K562 (cell line): ENCODE measurements around the gene CDCP1. TPM values are rescaled to one million over a fixed set of nuclear protein-coding genes. Genes with fewer than 3 reads are reported as not detected.

Experiments used
- BCL6 ChIP-seq: fragments of 250-450 bp; sonication (Bioruptor Pico); IDR thresholded peaks from 2 replicates; pipeline ENCODE4 v1.4.0; 2020
- DACH1 ChIP-seq: fragments of 450-650 bp; IDR thresholded peaks from 2 replicates; pipeline ENCODE4 v1.6.1; 2018; ENCODE audit not compliant: partially characterized antibody
- DPF2 ChIP-seq: fragments of 450-650 bp; IDR thresholded peaks from 2 replicates; pipeline ENCODE4 v1.6.1; 2016
- ETS2 ChIP-seq: IDR thresholded peaks from 2 replicates; pipeline ENCODE4 v1.6.1; 2016; ENCODE audit warnings: borderline replicate concordance, missing genetic modification characterization, mild to moderate bottlenecking, moderate library complexity, missing compliant biosample characterization; ENCODE audit not compliant: poor library complexity, severe bottlenecking
- FOXJ3 ChIP-seq: sonication (generic); formaldehyde crosslinking; IDR thresholded peaks from 2 replicates; pipeline ENCODE4 v1.4.0; 2020; ENCODE audit warnings: mild to moderate bottlenecking, missing genetic modification reagents
- KDM1A ChIP-seq, 2 experiments: fragments of 450-650 bp; IDR thresholded peaks; 2 replicates each; pipeline ENCODE4 v1.6.1; 2016; ENCODE audit warnings: mild to moderate bottlenecking in 2 of 2
- KLF6 ChIP-seq: fragments of 250-450 bp; sonication (Bioruptor Pico); IDR thresholded peaks from 2 replicates; pipeline ENCODE4 v1.4.0; 2020; ENCODE audit warnings: mild to moderate bottlenecking, moderate library complexity, borderline replicate concordance
- MED1 ChIP-seq: sonication (generic); formaldehyde crosslinking; IDR thresholded peaks from 2 replicates; pipeline ENCODE4 v1.8.1; 2023; ENCODE audit warnings: missing genetic modification reagents, borderline replicate concordance
- MYBL2 ChIP-seq, 2 experiments: fragments of 450-650 bp in 1 of 2; sonication (generic) in 1 of 2; formaldehyde crosslinking in 1 of 2; IDR thresholded peaks; 2 replicates each; pipeline versions ENCODE4 v1.6.1 to v1.8.1; 2017 to 2022; ENCODE audit warnings: borderline replicate concordance in 1 of 2, inconsistent platforms in 1 of 2, low read depth in 1 of 2, mild to moderate bottlenecking in 1 of 2, missing genetic modification reagents in 1 of 2, moderate library complexity in 1 of 2
- PCBP1 ChIP-seq: fragments of 200-400 bp; formaldehyde crosslinking; IDR thresholded peaks from 2 replicates; pipeline ENCODE4 v1.6.1; 2018; ENCODE audit warnings: mild to moderate bottlenecking, low read depth, low read length; ENCODE audit not compliant: poor library complexity, severe bottlenecking
- RCOR1 ChIP-seq, 2 experiments: IDR thresholded peaks; 2 replicates each; pipeline ENCODE4 v1.6.1; 2012; ENCODE audit warnings: low read depth in 2 of 2, low read length in 2 of 2, borderline replicate concordance in 1 of 2, improper control_type of control experiment in 1 of 2
- RNF2 ChIP-seq: sonication (generic); IDR thresholded peaks from 2 replicates; pipeline ENCODE4 v1.6.1; 2016
- ZNF143 ChIP-seq: sonication (generic); formaldehyde crosslinking; IDR thresholded peaks from 2 replicates; pipeline ENCODE4 v1.9.0; 2022; ENCODE audit warnings: mild to moderate bottlenecking, missing genetic modification reagents
- ZNF146 ChIP-seq: IDR thresholded peaks from one replicate; pipeline ENCODE4 v1.6.1; 2018; ENCODE audit warnings: missing compliant biosample characterization; ENCODE audit not compliant: unreplicated experiment
- ZNF274 ChIP-seq: IDR thresholded peaks from 2 replicates; pipeline ENCODE4 v1.6.1; 2011; ENCODE audit warnings: low read depth, mild to moderate bottlenecking, low read length, moderate library complexity, borderline replicate concordance
- polyA plus RNA-seq, 8 experiments: library from polyadenylated mRNA; depleted of rRNA in 4 of 8; stranded (reverse) in 5 of 8; unstranded in 3 of 8; fragments of >200 nt; fragmentation: Nextera tagmentation in 2 of 8; fragmentation: Illumina TruSeq in 1 of 8; extraction: Ambion mirVana in 2 of 8; extraction: Trizol in 1 of 8; gene quantifications; 2 replicates each; pipeline versions ENCODE4 v1.2.1 to v1.2.3, GENCODE V29; 2011 to 2014; ENCODE audit warnings: inconsistent platforms in 1 of 8, missing spikeins in 1 of 8
- total RNA-seq, 7 experiments: library from RNA; depleted of rRNA in 6 of 7; stranded (reverse); fragments of >200 nt in 6 of 7; fragmentation: Illumina TruSeq in 2 of 7; extraction: Trizol in 2 of 7; gene quantifications; 2 replicates each; pipeline versions ENCODE4 v1.2.1 to v1.2.3, GENCODE V29; 2011 to 2021; ENCODE audit warnings: low replicate concordance in 1 of 7
- TF ChIP-seq, protein P1 (sequence below): fragments of 250-450 bp; sonication (Bioruptor Pico); IDR thresholded peaks from 2 replicates; pipeline ENCODE4 v1.4.0; 2020; ENCODE audit warnings: borderline replicate concordance
- TF ChIP-seq, protein P2 (sequence below): conservative IDR thresholded peaks from 2 replicates; pipeline ENCODE4 v1.6.1; 2011; ENCODE audit warnings: low read depth, mild to moderate bottlenecking, low read length; ENCODE audit not compliant: control insufficient read depth
- TF ChIP-seq, protein P3 (sequence below): fragments of 450-650 bp; formaldehyde crosslinking; conservative IDR thresholded peaks from 2 replicates; pipeline ENCODE4 v1.4.0; 2022; ENCODE audit warnings: mild to moderate bottlenecking, missing genetic modification characterization

CDCP1 gene
- total and polyA plus RNA-seq, 9 of the 15 experiments (the other 6 are each of a cell fraction or from before 2014, with no cell fraction given): 3.9 to 16.4 (median 5.2) TPM

DNA sequence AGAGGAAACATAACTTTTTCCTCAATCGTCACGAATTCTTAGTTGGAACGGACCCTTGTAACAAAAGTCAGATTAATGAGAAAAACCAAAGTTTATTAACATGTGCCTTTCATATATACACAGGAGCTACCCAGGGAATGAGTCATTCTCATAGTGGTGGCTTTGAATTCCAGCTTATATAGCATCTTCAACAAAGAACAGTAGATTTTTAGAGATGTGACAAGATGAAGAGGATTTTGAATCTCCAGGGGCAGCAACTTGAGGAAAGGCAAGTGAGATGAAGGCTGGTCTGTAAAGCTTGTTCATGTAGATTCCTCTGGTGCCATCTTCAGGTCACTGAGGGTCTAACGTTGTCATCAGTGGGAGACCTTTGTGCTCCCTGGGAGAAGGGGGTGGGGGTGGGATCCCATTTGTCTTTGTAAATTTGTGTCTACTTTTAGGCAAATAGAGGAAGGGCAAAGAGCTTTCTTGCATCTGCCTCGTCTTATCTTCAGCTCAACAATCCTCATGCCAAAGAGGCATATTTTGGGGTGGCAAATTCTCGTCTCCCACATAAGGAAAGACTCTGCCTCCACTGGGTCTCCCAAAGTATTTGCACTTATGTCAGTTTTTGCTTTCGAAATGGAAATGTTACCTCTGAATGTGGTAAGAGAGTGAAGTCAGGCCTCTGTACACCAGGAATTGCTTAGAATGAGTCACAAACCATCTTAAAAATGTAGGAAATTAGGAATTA, 90.6 kb downstream of the CDCP1 start (continued):
- no peak for TF ChIP-seq ETS2 (tag)
- TF ChIP-seq ZNF274: no peak
- TF ChIP-seq KDM1A (IDR thresholded peaks at IDR 0.05): no peak
- TF ChIP-seq, protein P1, sequence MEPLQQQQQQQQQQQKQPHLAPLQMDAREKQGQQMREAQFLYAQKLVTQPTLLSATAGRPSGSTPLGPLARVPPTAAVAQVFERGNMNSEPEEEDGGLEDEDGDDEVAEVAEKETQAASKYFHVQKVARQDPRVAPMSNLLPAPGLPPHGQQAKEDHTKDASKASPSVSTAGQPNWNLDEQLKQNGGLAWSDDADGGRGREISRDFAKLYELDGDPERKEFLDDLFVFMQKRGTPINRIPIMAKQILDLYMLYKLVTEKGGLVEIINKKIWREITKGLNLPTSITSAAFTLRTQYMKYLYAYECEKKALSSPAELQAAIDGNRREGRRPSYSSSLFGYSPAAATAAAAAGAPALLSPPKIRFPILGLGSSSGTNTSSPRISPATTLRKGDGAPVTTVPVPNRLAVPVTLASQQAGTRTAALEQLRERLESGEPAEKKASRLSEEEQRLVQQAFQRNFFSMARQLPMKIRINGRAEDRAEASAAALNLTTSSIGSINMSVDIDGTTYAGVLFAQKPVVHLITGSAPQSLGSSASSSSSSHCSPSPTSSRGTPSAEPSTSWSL (CRISPR knock-in tag): no peak
- TF ChIP-seq PCBP1: no peak
- TF ChIP-seq FOXJ3: no peak
- TF ChIP-seq, protein P2, sequence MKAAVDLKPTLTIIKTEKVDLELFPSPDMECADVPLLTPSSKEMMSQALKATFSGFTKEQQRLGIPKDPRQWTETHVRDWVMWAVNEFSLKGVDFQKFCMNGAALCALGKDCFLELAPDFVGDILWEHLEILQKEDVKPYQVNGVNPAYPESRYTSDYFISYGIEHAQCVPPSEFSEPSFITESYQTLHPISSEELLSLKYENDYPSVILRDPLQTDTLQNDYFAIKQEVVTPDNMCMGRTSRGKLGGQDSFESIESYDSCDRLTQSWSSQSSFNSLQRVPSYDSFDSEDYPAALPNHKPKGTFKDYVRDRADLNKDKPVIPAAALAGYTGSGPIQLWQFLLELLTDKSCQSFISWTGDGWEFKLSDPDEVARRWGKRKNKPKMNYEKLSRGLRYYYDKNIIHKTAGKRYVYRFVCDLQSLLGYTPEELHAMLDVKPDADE: no peak
- TF ChIP-seq KLF6 (CRISPR knock-in tag): no peak
- TF ChIP-seq ZNF146 (CRISPR knock-in tag): no peak
- TF ChIP-seq RCOR1 (IDR thresholded peaks at IDR 0.05; ENCODE audit: borderline replicate concordance in 1 of 2, low read depth in 2 of 2, low read length in 2 of 2): peak in 1 of 2 experiments; percentile 71; a peak in 1 of 4 replicates
- TF ChIP-seq DACH1: no peak
- TF ChIP-seq MED1 (CRISPR knock-in tag): no peak
- TF ChIP-seq MYBL2 (IDR thresholded peaks at IDR 0.05; ENCODE audit: low read depth): no peak
- no peak for TF ChIP-seq MYBL2 (CRISPR knock-in tag; IDR thresholded peaks at IDR 0.05; ENCODE audit: borderline replicate concordance)
- no peak for TF ChIP-seq BCL6 (CRISPR knock-in tag)
- peak; percentile 22; the same call in 1 of the 2 replicates for TF ChIP-seq DPF2
- no peak for TF ChIP-seq RNF2
- TF ChIP-seq, protein P3, sequence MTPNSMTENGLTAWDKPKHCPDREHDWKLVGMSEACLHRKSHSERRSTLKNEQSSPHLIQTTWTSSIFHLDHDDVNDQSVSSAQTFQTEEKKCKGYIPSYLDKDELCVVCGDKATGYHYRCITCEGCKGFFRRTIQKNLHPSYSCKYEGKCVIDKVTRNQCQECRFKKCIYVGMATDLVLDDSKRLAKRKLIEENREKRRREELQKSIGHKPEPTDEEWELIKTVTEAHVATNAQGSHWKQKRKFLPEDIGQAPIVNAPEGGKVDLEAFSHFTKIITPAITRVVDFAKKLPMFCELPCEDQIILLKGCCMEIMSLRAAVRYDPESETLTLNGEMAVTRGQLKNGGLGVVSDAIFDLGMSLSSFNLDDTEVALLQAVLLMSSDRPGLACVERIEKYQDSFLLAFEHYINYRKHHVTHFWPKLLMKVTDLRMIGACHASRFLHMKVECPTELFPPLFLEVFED (CRISPR knock-in tag): no peak
- no peak for TF ChIP-seq ZNF143 (CRISPR knock-in tag)
